BE2C (cell line): ENCODE results near the gene MCL1.
A peak's percentile ranks its signal among the peaks of the same experiment; 100 is the strongest.
"Not testable (repeated sequence)": the region's sequence is repeated elsewhere in the genome, so short reads cannot be mapped to it uniquely, and the experiment has no call there.

Experiments used
- DNase-seq: peaks from one replicate; pipeline ENCODE4 v3.0.0-alpha.2; 2020
- H3K27me3 ChIP-seq: fragments of 250-450 bp; sonication (Bioruptor Pico); 2 replicates; pipeline ENCODE4 v1.5.1; 2020; ENCODE audit warnings: mild to moderate bottlenecking
- H3K36me3 ChIP-seq: fragments of 250-450 bp; sonication (Bioruptor Pico); 2 replicates; pipeline ENCODE4 v1.5.1; 2020; ENCODE audit warnings: mild to moderate bottlenecking
- H3K4me1 ChIP-seq: fragments of 250-450 bp; sonication (Bioruptor Pico); 2 replicates; pipeline ENCODE4 v1.5.1; 2020
- H3K4me3 ChIP-seq: 2 replicates; pipeline ENCODE4 v1.5.1; 2011; ENCODE audit warnings: low read depth, low read length
- H3K9me3 ChIP-seq: fragments of 250-450 bp; sonication (Bioruptor Pico); 2 replicates; pipeline ENCODE4 v1.5.1; 2020
- CTCF ChIP-seq: IDR thresholded peaks from 2 replicates; pipeline ENCODE4 v1.5.1; 2012; ENCODE audit warnings: mild to moderate bottlenecking, low read depth, low read length

MCL1 gene

GRCh38 chr1:150575518-150576366, 3.7 kb downstream of the MCL1 start:
- no peaks in the 10 kb centered on the region for H3K27me3 ChIP-seq
- peaks cover 74% of the 10 kb centered on the region for H3K36me3 ChIP-seq
- no peak for DNase-seq

GRCh38 chr1:150575072-150575489, 4.3 kb downstream of the MCL1 start:
- no peak for TF ChIP-seq CTCF
- DNase-seq: no peak
- peaks cover 74% of the 10 kb centered on the region for H3K36me3 ChIP-seq
- H3K4me1 ChIP-seq: no peaks in the 10 kb centered on the region
- H3K27me3 ChIP-seq: no peaks in the 10 kb centered on the region
- no peaks in the 10 kb centered on the region for H3K9me3 ChIP-seq
- H3K4me3 ChIP-seq: no peak overlapping the region

More at GRCh38 chr1:150575518-150576366, 3.7 kb downstream of the MCL1 start:
- H3K4me1 ChIP-seq: no peaks in the 10 kb centered on the region
- TF ChIP-seq CTCF: no peak
- peak overlapping the region; percentile 96 for H3K4me3 ChIP-seq
- H3K9me3 ChIP-seq: 0 out of 2 replicates have a peak, but pooled peaks cover 2% of the 10 kb centered on the region

GRCh38 chr1:150574260-150575071, 4.9 kb downstream of the MCL1 start:
- H3K4me3 ChIP-seq: no peak overlapping the region
- H3K36me3 ChIP-seq: peaks cover 74% of the 10 kb centered on the region
- H3K9me3 ChIP-seq: no peaks in the 10 kb centered on the region
- H3K4me1 ChIP-seq: no peaks in the 10 kb centered on the region
- no peaks in the 10 kb centered on the region for H3K27me3 ChIP-seq
- no peak for DNase-seq
- TF ChIP-seq CTCF: no peak

- not testable (repeated sequence) for H3K4me1 ChIP-seq, H3K9me3 ChIP-seq, H3K27me3 ChIP-seq, H3K4me3 ChIP-seq, DNase-seq
- H3K36me3 ChIP-seq: peaks cover 70% of the 10 kb centered on the region
Observed at GRCh38 chr1:150573648-150574071, 5.8 kb downstream of the MCL1 start.

GRCh38 chr1:150572918-150573647, 6.3 kb downstream of the MCL1 start:
- no peaks in the 10 kb centered on the region for H3K27me3 ChIP-seq
- no peak overlapping the region for H3K4me3 ChIP-seq
- H3K9me3 ChIP-seq: no peaks in the 10 kb centered on the region
- no peak for DNase-seq
- peaks cover 65% of the 10 kb centered on the region for H3K36me3 ChIP-seq
- peaks cover 8% of the 10 kb centered on the region for H3K4me1 ChIP-seq
- no peak for TF ChIP-seq CTCF

GRCh38 chr1:150568594-150568966, 10.8 kb downstream of the MCL1 start:
- H3K36me3 ChIP-seq: peaks cover 20% of the 10 kb centered on the region
- no peaks in the 10 kb centered on the region for H3K9me3 ChIP-seq
- TF ChIP-seq CTCF: no peak
- no peak for DNase-seq
- H3K4me1 ChIP-seq: peaks cover 24% of the 10 kb centered on the region
- H3K27me3 ChIP-seq: no peaks in the 10 kb centered on the region
- no peak overlapping the region for H3K4me3 ChIP-seq
